OCI-LY3 (cell line): ENCODE results near the gene DNASE1L3.
"Not testable (repeated sequence)": the region's sequence is repeated elsewhere in the genome, so short reads cannot be mapped to it uniquely, and the experiment has no call there.

Experiments used
- H2AFZ ChIP-seq: fragments of 200-600, 300-600 bp; shearing (Covaris generic); 2 replicates; pipeline ENCODE4 v1.6.0; 2014; ENCODE audit warnings: antibody characterized with exemption, low read depth, low read length
- H3K27ac ChIP-seq: fragments of 200-600, 300-600 bp; sonication (generic); 2 replicates; pipeline ENCODE4 v1.5.1; 2014; ENCODE audit warnings: mild to moderate bottlenecking, low read length, moderate library complexity, mixed read lengths
- H3K27me3 ChIP-seq: fragments of 200-600, 300-600 bp; sonication (generic); 2 replicates; pipeline ENCODE4 v1.6.1; 2014; ENCODE audit warnings: low read depth, low read length, mixed read lengths
- H3K36me3 ChIP-seq: fragments of 200-600, 300-600 bp; sonication (generic); replicated peaks from 2 replicates; pipeline ENCODE3; 2014; ENCODE audit warnings: low read depth, low read length, mixed read lengths
- H3K4me1 ChIP-seq: fragments of 300-600, 200-600 bp; sonication (generic); 2 replicates; pipeline ENCODE4 v1.6.1; 2014; ENCODE audit warnings: low read length, mixed read lengths
- H3K4me2 ChIP-seq: fragments of 200-600, 300-600 bp; sonication (generic); 2 replicates; pipeline ENCODE4 v1.6.1; 2014; ENCODE audit warnings: low read length, mixed read lengths
- H3K4me3 ChIP-seq: fragments of 300-600, 200-600 bp; sonication (generic); 2 replicates; pipeline ENCODE4 v1.5.1; 2014; ENCODE audit warnings: antibody characterized with exemption, mild to moderate bottlenecking, low read length, moderate library complexity
- H3K79me2 ChIP-seq: fragments of 300-600, 200-600 bp; shearing (Covaris generic); 2 replicates; pipeline ENCODE4 v1.6.1; 2014; ENCODE audit warnings: mild to moderate bottlenecking, low read length, mixed read lengths
- H3K9ac ChIP-seq: fragments of 300-600, 200-600 bp; shearing (Covaris generic); 2 replicates; pipeline ENCODE4 v1.6.0; 2014; ENCODE audit warnings: mild to moderate bottlenecking, low read length, moderate library complexity
- H3K9me3 ChIP-seq: fragments of 200-600, 300-600 bp; shearing (Covaris generic); 2 replicates; pipeline ENCODE4 v1.6.1; 2014; ENCODE audit warnings: low read length, mixed read lengths; ENCODE audit not compliant: insufficient read depth
- H4K20me1 ChIP-seq: fragments of 200-600, 300-600 bp; sonication (generic); 2 replicates; pipeline ENCODE4 v1.6.1; 2016; ENCODE audit warnings: low read length, mixed read lengths; ENCODE audit not compliant: insufficient read depth
- CTCF ChIP-seq: fragments of 200-600, 300-600 bp; sonication (generic); IDR thresholded peaks from 2 replicates; pipeline ENCODE4 v1.5.1; 2014; ENCODE audit warnings: antibody characterized with exemption, low read length, low read depth
- EZH2phosphoT487 ChIP-seq: fragments of 200-600 bp; shearing (Covaris generic); IDR thresholded peaks from 2 replicates; pipeline ENCODE4 v1.6.1; 2018; ENCODE audit warnings: antibody characterized with exemption, mixed run types, low read depth

DNASE1L3 gene

DNA sequence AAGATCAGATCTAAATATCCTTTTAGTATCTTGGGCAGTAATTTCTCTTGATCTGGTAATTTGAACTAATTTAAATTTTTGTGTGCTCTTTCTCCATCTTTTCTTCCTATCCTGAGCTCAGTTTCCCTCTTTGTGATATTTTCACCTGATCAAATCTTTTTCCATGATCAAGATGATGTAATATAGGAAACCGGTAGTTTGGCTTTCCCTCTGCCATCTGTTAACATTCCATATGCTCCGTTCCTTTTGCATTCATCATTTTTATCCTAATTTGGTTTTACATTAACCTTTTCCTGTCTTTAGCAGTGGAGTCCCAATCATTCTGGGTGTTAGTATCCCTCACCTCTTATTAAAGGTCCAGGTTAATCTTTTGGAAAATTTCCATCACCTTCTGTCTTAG, 20.9 kb upstream of the DNASE1L3 start:
- no peak overlapping the region for H3K27ac ChIP-seq
- H3K4me3 ChIP-seq: no peak overlapping the region
- no peak overlapping the region for H3K4me2 ChIP-seq
- no peaks in the 10 kb centered on the region for H3K36me3 ChIP-seq
- no peak for TF ChIP-seq CTCF
- no peak for TF ChIP-seq EZH2phosphoT487
- H3K27me3 ChIP-seq: 0 out of 2 replicates have a peak, but pooled peaks cover 6% of the 10 kb centered on the region
- no peaks in the 10 kb centered on the region for H3K9me3 ChIP-seq
- H4K20me1 ChIP-seq: no peaks in the 10 kb centered on the region
- no peak overlapping the region for H3K9ac ChIP-seq
- H3K4me1 ChIP-seq: peaks cover 23% of the 10 kb centered on the region
- H2AFZ ChIP-seq: no peak overlapping the region
- no peaks in the 10 kb centered on the region for H3K79me2 ChIP-seq

- H3K36me3 ChIP-seq: no peaks in the 10 kb centered on the region
- TF ChIP-seq CTCF (no peak), EZH2phosphoT487 (no peak)
Observed at GRCh38 chr3:58230876-58231552, 20.2 kb upstream of the DNASE1L3 start.

DNA sequence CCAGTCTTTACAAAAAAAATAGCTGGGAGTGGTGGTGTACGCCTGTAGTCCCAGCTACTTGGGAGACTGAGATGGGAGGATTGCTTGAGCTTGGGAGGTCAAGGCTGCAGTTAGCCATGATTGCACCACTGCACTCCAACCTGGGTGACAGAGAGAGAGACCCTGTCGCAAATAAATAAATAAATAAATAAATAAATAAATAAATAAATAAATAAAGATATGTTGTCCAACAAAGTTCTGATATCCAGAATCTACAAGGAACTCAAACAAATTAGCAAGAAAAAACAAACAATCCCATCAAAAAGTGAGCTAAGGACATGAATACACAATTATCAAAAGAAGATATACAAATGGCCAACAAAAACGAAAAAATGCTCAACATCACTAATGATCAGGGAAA, 17.2 kb upstream of the DNASE1L3 start:
- not testable (repeated sequence) for H3K9ac ChIP-seq, H3K4me2 ChIP-seq, H3K36me3 ChIP-seq, H3K27me3 ChIP-seq, H2AFZ ChIP-seq, H3K79me2 ChIP-seq, H3K4me3 ChIP-seq, H3K27ac ChIP-seq, H3K9me3 ChIP-seq, H4K20me1 ChIP-seq
- peaks cover 16% of the 10 kb centered on the region for H3K4me1 ChIP-seq

More at GRCh38 chr3:58230876-58231552, 20.2 kb upstream of the DNASE1L3 start:
- no peaks in the 10 kb centered on the region for H3K79me2 ChIP-seq
- H3K4me2 ChIP-seq: no peak overlapping the region
- H3K27me3 ChIP-seq: 0 out of 2 replicates have a peak, but pooled peaks cover 3% of the 10 kb centered on the region
- no peak overlapping the region for H3K9ac ChIP-seq
- no peak overlapping the region for H2AFZ ChIP-seq
- H3K4me1 ChIP-seq: peaks cover 18% of the 10 kb centered on the region
- no peaks in the 10 kb centered on the region for H3K9me3 ChIP-seq
- H4K20me1 ChIP-seq: no peaks in the 10 kb centered on the region
- no peak overlapping the region for H3K27ac ChIP-seq
- H3K4me3 ChIP-seq: no peak overlapping the region

DNA sequence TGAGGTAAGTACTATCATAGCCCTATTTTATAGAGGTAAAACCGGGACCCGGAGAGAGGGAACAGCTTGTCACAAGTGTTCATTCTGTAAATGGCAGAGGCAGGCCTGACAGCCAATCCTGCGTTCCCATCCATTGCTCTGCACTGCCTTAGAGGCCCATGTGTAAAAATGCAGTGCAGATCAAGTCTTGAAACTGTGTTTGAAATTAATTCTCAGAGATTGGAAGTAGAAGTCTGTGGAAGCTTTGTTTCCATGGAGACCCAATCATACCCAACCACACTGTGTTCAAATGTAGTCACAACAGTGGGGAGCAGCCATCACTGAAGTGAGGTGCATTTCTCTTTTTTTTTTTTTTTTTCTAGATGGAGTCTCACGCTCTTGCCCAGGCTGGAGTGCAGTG, 13.1 kb upstream of the DNASE1L3 start:
- H4K20me1 ChIP-seq: no peaks in the 10 kb centered on the region
- TF ChIP-seq CTCF (no peak), EZH2phosphoT487 (no peak)
- no peaks in the 10 kb centered on the region for H3K79me2 ChIP-seq

More for the DNA sequence above, 13.1 kb upstream of the DNASE1L3 start:
- Histone ChIP-seq H3K27me3 (no peaks in the 10 kb centered on the region), H3K9me3 (no peaks in the 10 kb centered on the region), H3K4me2 (no peak overlapping the region), H3K4me3 (no peak overlapping the region), H2AFZ (no peak overlapping the region), H3K27ac (no peak overlapping the region), H3K9ac (no peak overlapping the region), H3K4me1 (peaks cover 7% of the 10 kb centered on the region), H3K36me3 (no peaks in the 10 kb centered on the region)
